Measurements from ENCODE around the gene RHOBTB1. TPM values are rescaled to one million over a fixed set of nuclear protein-coding genes. Genes with fewer than 3 reads are reported as not detected.
A peak's percentile ranks its signal among the peaks of the same experiment; 100 is the strongest.

RHOBTB1 gene
- total and polyA plus RNA-seq, 3 experiments from 2014 or later, result 0.04 to 0.07 TPM; not detected in 1

GRCh38 chr10:60952846-60953220 lies 8.8 kb upstream of the RHOBTB1 start:
- CTCF ChIA-PET, result no interaction called here

DNA sequence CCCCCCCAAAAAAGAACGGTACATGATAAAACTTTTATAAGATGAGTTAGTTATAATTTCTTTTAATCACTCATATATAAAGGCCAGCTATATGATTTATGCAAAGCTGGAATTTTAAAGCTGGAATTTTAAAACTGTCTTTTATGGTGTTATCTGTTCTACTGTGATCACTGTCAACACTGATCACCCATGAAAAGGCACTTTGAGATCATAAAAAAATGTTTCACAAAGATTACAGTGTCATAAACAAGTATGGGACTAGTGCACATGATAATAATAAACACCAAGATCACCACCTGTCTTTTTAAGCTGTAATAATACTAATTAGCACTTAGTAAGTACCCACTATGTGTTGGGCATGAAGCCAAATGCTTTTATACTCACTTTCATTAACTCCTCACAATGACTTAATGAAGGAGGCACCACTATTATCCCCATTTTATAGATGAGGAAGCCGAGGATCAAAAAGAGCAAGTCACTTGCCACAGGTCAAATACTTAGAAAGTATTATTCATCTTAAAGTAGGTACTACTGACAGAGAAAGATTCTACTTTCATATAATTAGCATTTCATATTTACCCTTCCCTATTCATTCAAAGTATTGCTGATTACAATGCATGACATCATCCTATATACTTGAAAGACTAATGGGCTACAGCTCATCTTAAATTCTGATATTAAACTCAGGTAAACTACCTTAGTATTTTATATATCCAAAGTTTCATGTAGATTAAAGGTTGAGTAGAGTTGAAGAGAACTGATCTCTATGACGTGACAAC lies 8.3 kb upstream of the RHOBTB1 start:
- ChIA-PET CTCF (no interaction called here), POLR2A (no interaction called here)

More at GRCh38 chr10:60952846-60953220, 8.8 kb upstream of the RHOBTB1 start:
- Mint-ChIP-seq H3K27me3 (peaks cover 9 to 30% of the 10 kb centered on the region in 2 donors), H3K9me3 (peaks cover 0 to 2% (median 0%) of the 10 kb centered on the region in 5 donors), H3K36me3 (no peaks in the 10 kb centered on the region), H3K4me3 (no peak overlapping the region), H3K27ac (no peak overlapping the region), H3K4me1 (no peaks in the 10 kb centered on the region)
- POLR2A ChIA-PET, result no interaction called here
- Histone ChIP-seq H3K27ac (ENCODE audit: low read depth, low read length) (no peak overlapping the region), H3K36me3 (ENCODE audit: insufficient read depth, low read length) (no peaks in the 10 kb centered on the region), H3K4me1 (ENCODE audit: insufficient read depth, low read length) (no peaks in the 10 kb centered on the region), H3K9me3 (ENCODE audit: low read length) (no peaks in the 10 kb centered on the region), H3K4me3 (ENCODE audit: low read length) (no peak overlapping the region), H3K27me3 (ENCODE audit: insufficient read depth, low read length, poor library complexity, severe bottlenecking) (no peaks in the 10 kb centered on the region)
- no peak for DNase-seq

DNA sequence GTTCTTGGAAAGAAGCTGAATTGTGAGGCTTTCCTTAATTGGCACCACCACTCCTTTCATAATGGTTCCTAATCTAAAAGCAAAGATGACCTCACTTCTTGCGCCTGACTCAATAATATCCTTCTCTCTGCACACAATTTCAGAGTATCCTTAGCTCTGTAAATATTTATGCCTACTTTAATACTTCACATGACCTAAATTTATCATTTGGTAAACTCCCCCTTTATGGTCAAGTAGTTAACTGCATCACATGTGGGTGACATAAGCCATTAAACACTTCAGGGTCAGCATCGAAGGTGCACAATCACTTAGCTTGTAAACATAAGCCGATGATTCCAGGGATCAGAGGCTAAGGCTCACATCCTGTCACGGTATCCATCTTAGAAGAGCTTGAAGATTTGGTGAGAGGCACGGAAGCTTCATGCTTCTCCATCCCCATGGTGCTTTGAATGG lies 7.3 kb upstream of the RHOBTB1 start:
- Mint-ChIP-seq H3K9me3 (peaks cover 0 to 2% (median 0%) of the 10 kb centered on the region in 5 donors), H3K27me3 (peaks cover 10 to 40% of the 10 kb centered on the region in 2 donors), H3K4me3 (no peak overlapping the region), H3K4me1 (no peaks in the 10 kb centered on the region), H3K27ac (no peak overlapping the region), H3K36me3 (no peaks in the 10 kb centered on the region)
- no peak for DNase-seq
- Histone ChIP-seq H3K27me3 (ENCODE audit: insufficient read depth, low read length, poor library complexity, severe bottlenecking) (no peaks in the 10 kb centered on the region), H3K36me3 (ENCODE audit: insufficient read depth, low read length) (no peaks in the 10 kb centered on the region), H3K4me3 (ENCODE audit: low read length) (no peak overlapping the region), H3K27ac (ENCODE audit: low read depth, low read length) (no peak overlapping the region), H3K4me1 (ENCODE audit: insufficient read depth, low read length) (no peaks in the 10 kb centered on the region), H3K9me3 (ENCODE audit: low read length) (no peaks in the 10 kb centered on the region)
- POLR2A ChIA-PET, result no interaction called here
- CTCF ChIA-PET, result no interaction called here

More for the DNA sequence above, 8.3 kb upstream of the RHOBTB1 start:
- DNase-seq, result no peak
- Mint-ChIP-seq H3K4me3 (no peak overlapping the region), H3K36me3 (no peaks in the 10 kb centered on the region), H3K4me1 (no peaks in the 10 kb centered on the region), H3K27ac (no peak overlapping the region), H3K9me3 (peaks cover 0 to 2% (median 0%) of the 10 kb centered on the region in 5 donors), H3K27me3 (peaks cover 7 to 36% of the 10 kb centered on the region in 2 donors)
- Histone ChIP-seq H3K36me3 (ENCODE audit: insufficient read depth, low read length) (no peaks in the 10 kb centered on the region), H3K27ac (ENCODE audit: low read depth, low read length) (no peak overlapping the region), H3K9me3 (ENCODE audit: low read length) (no peaks in the 10 kb centered on the region), H3K4me1 (ENCODE audit: insufficient read depth, low read length) (no peaks in the 10 kb centered on the region), H3K27me3 (ENCODE audit: insufficient read depth, low read length, poor library complexity, severe bottlenecking) (no peaks in the 10 kb centered on the region), H3K4me3 (ENCODE audit: low read length) (no peak overlapping the region)

DNA sequence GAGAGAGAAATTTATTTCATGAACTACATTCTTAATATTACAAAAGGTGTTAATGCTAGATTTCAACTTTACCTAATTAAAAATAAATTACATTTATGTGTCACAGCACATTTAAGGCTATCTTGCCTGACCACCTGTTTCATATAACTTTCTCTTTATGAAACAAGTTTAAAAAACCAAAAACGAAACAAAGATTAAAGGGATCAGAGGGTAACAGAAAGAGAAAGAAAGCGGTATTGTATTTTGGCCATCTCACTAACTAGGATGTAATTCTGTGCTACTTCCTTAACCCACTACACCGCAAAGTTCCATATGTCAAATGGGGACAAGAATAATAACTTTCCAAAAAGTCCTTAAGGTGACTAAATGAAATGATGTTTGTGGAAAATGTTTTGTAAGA lies 6.3 kb upstream of the RHOBTB1 start:
- no peaks in the 10 kb centered on the region for H3K4me1 Mint-ChIP-seq
- H3K36me3 Mint-ChIP-seq, result no peaks in the 10 kb centered on the region
- peaks cover 15 to 43% of the 10 kb centered on the region in 2 donors for H3K27me3 Mint-ChIP-seq
- POLR2A ChIA-PET, result no interaction called here
- no peak for DNase-seq
- Histone ChIP-seq H3K36me3 (ENCODE audit: insufficient read depth, low read length) (no peaks in the 10 kb centered on the region), H3K27ac (ENCODE audit: low read depth, low read length) (no peak overlapping the region), H3K9me3 (ENCODE audit: low read length) (no peaks in the 10 kb centered on the region), H3K4me1 (ENCODE audit: insufficient read depth, low read length) (no peaks in the 10 kb centered on the region), H3K4me3 (ENCODE audit: low read length) (no peak overlapping the region), H3K27me3 (ENCODE audit: insufficient read depth, low read length, poor library complexity, severe bottlenecking) (peaks cover 3% of the 10 kb centered on the region)
- CTCF ChIA-PET, result no interaction called here
- no peak overlapping the region for H3K4me3 Mint-ChIP-seq
- H3K9me3 Mint-ChIP-seq, result peaks cover 0 to 2% (median 0%) of the 10 kb centered on the region in 5 donors
- H3K27ac Mint-ChIP-seq, result no peak overlapping the region

DNA sequence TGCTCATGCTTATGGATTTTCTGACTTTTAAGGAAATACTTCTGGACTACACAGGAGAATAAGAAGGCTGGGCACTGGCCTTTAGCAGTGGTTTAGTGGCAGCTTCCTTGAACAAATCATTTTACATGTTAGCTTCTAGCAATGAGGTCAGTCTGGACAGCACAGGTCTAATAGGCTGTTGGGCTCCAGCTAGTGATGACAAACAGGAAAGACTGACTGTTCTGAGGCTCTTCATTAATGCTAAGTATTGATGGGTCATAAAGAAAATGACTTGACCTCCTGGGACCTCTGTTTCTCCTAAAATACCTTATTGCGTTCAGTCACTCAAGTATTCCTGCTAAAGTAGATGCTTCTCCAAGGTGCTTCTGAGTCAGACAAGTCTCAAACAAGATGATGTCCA lies 4.9 kb upstream of the RHOBTB1 start:
- ChIA-PET POLR2A (no interaction called here), CTCF (no interaction called here)
- Mint-ChIP-seq H3K27me3 (peaks cover 19 to 55% of the 10 kb centered on the region in 2 donors), H3K9me3 (peaks cover 0 to 2% (median 0%) of the 10 kb centered on the region in 5 donors), H3K36me3 (no peaks in the 10 kb centered on the region), H3K27ac (no peak overlapping the region), H3K4me1 (peaks cover 4 to 10% (median 5%) of the 10 kb centered on the region in 3 donors), H3K4me3 (no peak overlapping the region)
- Histone ChIP-seq H3K36me3 (ENCODE audit: insufficient read depth, low read length) (no peaks in the 10 kb centered on the region), H3K4me3 (ENCODE audit: low read length) (no peak overlapping the region), H3K27me3 (ENCODE audit: insufficient read depth, low read length, poor library complexity, severe bottlenecking) (peaks cover 14% of the 10 kb centered on the region), H3K27ac (ENCODE audit: low read depth, low read length) (no peak overlapping the region), H3K9me3 (ENCODE audit: low read length) (no peaks in the 10 kb centered on the region), H3K4me1 (ENCODE audit: insufficient read depth, low read length) (peaks cover 4% of the 10 kb centered on the region)
- DNase-seq, result no peak

DNA sequence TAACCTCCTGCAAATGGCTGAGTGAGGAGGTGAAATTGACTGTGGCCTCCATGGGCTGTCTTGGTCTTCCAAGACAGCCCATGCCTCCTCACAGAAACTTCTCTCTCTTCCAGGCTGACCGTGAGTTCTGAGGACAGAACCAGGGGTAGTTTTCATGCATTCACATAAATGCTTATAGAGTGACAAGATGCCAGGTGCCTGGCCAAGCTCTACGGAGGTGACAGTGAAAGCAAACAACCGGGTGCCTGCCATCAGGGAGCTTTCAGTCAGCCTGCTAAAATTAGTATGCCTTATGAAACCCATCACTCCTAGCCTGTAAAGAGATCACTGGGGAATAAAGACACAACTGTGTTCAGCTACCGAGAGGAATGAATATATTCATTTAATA lies 919 bp upstream of the RHOBTB1 start:
- H3K4me3 ChIP-seq (ENCODE audit: low read length), result no peak overlapping the region
- Mint-ChIP-seq H3K27me3 (peaks cover 28 to 66% of the 10 kb centered on the region in 2 donors), H3K36me3 (no peaks in the 10 kb centered on the region), H3K9me3 (peaks cover 0 to 2% (median 0%) of the 10 kb centered on the region in 5 donors), H3K27ac (peak overlapping the region in 1 of 8 donors; percentile 15), H3K4me1 (peaks cover 11 to 18% (median 15%) of the 10 kb centered on the region in 3 donors), H3K4me3 (peak overlapping the region; percentile 28 to 84 (median 59))
- ChIA-PET CTCF (interaction anchor here (1.6 kb wide), 1 partner anchor 20 kb away, joined by 3 read pairs; no protein-coding TSS in a partner anchor), POLR2A (no interaction called here)
- H3K4me1 ChIP-seq (ENCODE audit: insufficient read depth, low read length), result peaks cover 15% of the 10 kb centered on the region
- no peak for DNase-seq
- no peaks in the 10 kb centered on the region for H3K9me3 ChIP-seq (ENCODE audit: low read length)
- peaks cover 26% of the 10 kb centered on the region for H3K27me3 ChIP-seq (ENCODE audit: insufficient read depth, low read length, poor library complexity, severe bottlenecking)
- peak overlapping the region; percentile 69 for H3K27ac ChIP-seq (ENCODE audit: low read depth, low read length)
- no peaks in the 10 kb centered on the region for H3K36me3 ChIP-seq (ENCODE audit: insufficient read depth, low read length)

GRCh38 chr10:60943316-60944057 lies 498 bp downstream of the RHOBTB1 start:
- H3K4me3 Mint-ChIP-seq, result peak overlapping the region; percentile 10 to 77 (median 54)
- Histone ChIP-seq H3K4me1 (ENCODE audit: insufficient read depth, low read length) (peaks cover 15% of the 10 kb centered on the region), H3K9me3 (ENCODE audit: low read length) (no peaks in the 10 kb centered on the region), H3K36me3 (ENCODE audit: insufficient read depth, low read length) (no peaks in the 10 kb centered on the region), H3K27me3 (ENCODE audit: insufficient read depth, low read length, poor library complexity, severe bottlenecking) (peaks cover 26% of the 10 kb centered on the region), H3K27ac (ENCODE audit: low read depth, low read length) (peak overlapping the region; percentile 69), H3K4me3 (ENCODE audit: low read length) (peak overlapping the region; percentile 3)
- CTCF ChIA-PET, result interaction anchor here (1.6 kb wide), 1 partner anchor 21 kb away, joined by 3 read pairs; no protein-coding TSS in a partner anchor
- H3K27me3 Mint-ChIP-seq, result peaks cover 29 to 72% of the 10 kb centered on the region in 2 donors
- H3K36me3 Mint-ChIP-seq, result no peaks in the 10 kb centered on the region
- H3K27ac Mint-ChIP-seq, result no peak overlapping the region
- no peak for DNase-seq
- H3K4me1 Mint-ChIP-seq, result peaks cover 11 to 18% (median 15%) of the 10 kb centered on the region in 3 donors
- POLR2A ChIA-PET, result no interaction called here
- no peaks in the 10 kb centered on the region for H3K9me3 Mint-ChIP-seq

DNA sequence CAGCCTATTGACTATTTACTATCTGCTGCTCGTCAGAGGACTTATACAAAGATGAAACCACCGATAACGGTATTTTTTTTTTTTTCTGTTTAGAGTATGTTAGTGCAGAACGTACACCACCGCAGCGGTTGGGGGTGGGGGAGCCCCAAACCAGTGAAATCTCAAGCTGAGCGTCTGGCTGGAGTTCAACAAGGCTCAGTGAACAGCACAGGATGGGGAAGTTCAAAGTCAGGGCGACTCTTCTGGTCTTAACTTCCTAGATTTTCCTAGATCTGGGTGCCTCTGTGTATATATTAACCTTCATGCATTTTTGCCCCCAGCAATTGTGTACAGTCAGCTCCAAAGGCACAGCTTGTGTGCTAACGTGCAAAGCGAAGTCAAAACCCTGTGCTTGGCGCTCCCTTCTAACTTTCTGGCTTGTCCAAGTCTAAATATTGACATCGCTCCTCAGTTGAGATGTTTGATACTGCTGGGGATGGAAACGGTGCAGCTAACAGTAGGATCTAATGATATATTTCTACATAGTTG lies 1.1 kb downstream of the RHOBTB1 start:
- Histone ChIP-seq H3K4me1 (ENCODE audit: insufficient read depth, low read length) (peaks cover 15% of the 10 kb centered on the region), H3K36me3 (ENCODE audit: insufficient read depth, low read length) (no peaks in the 10 kb centered on the region), H3K27me3 (ENCODE audit: insufficient read depth, low read length, poor library complexity, severe bottlenecking) (peaks cover 26% of the 10 kb centered on the region), H3K27ac (ENCODE audit: low read depth, low read length) (peak overlapping the region; percentile 69), H3K4me3 (ENCODE audit: low read length) (peak overlapping the region; percentile 3), H3K9me3 (ENCODE audit: low read length) (no peaks in the 10 kb centered on the region)
- ChIA-PET POLR2A (no interaction called here), CTCF (no interaction called here)
- no peak for DNase-seq
- no peaks in the 10 kb centered on the region for H3K9me3 Mint-ChIP-seq
- no peaks in the 10 kb centered on the region for H3K36me3 Mint-ChIP-seq
- H3K27me3 Mint-ChIP-seq, result peaks cover 24 to 75% of the 10 kb centered on the region in 2 donors
- H3K27ac Mint-ChIP-seq, result no peak overlapping the region
- H3K4me3 Mint-ChIP-seq, result peak overlapping the region; percentile 10 to 81 (median 54)
- peaks cover 11 to 18% (median 15%) of the 10 kb centered on the region in 3 donors for H3K4me1 Mint-ChIP-seq

Measured in CD8-positive, alpha-beta memory T cell (primary cell).